ENCODE measurements around the gene FBXL17. TPM values are rescaled to one million over a fixed set of nuclear protein-coding genes. Genes with fewer than 3 reads are reported as not detected.

Gene FBXL17
- total RNA-seq, 2 donors from 2014 or later = 5.9 to 9.1 TPM

- peak overlapping the region; percentile 86 for H3K4me3 Mint-ChIP-seq
- H3K27me3 Mint-ChIP-seq = no peaks in the 10 kb centered on the region
- H3K4me1 Mint-ChIP-seq = peaks cover 10% of the 10 kb centered on the region
- H3K36me3 Mint-ChIP-seq (ENCODE audit: low read depth) = no peaks in the 10 kb centered on the region
- H3K9me3 Mint-ChIP-seq = no peaks in the 10 kb centered on the region
- ATAC-seq (replicated peaks) = no peak
- H3K27ac Mint-ChIP-seq = peak overlapping the region; percentile 46
Observed at GRCh38 chr5:108384741-108385140, 2.8 kb upstream of the FBXL17 start.

GRCh38 chr5:108382784-108383330, 959 bp upstream of the FBXL17 start:
- H3K27me3 Mint-ChIP-seq = no peaks in the 10 kb centered on the region
- H3K27ac Mint-ChIP-seq = peak overlapping the region; percentile 88
- H3K4me1 Mint-ChIP-seq = peaks cover 17% of the 10 kb centered on the region
- peak; percentile 1 for ATAC-seq (replicated peaks)
- no peaks in the 10 kb centered on the region for H3K36me3 Mint-ChIP-seq (ENCODE audit: low read depth)
- peak overlapping the region; percentile 86 for H3K4me3 Mint-ChIP-seq
- H3K9me3 Mint-ChIP-seq = no peaks in the 10 kb centered on the region

- no peaks in the 10 kb centered on the region for H3K36me3 Mint-ChIP-seq (ENCODE audit: low read depth)
- H3K27me3 Mint-ChIP-seq = no peaks in the 10 kb centered on the region
- H3K9me3 Mint-ChIP-seq = no peaks in the 10 kb centered on the region
- H3K4me1 Mint-ChIP-seq = peaks cover 17% of the 10 kb centered on the region
- peak overlapping the region; percentile 86 for H3K4me3 Mint-ChIP-seq
- H3K27ac Mint-ChIP-seq = no peak overlapping the region
- peak; percentile 69 for ATAC-seq (replicated peaks)
Observed at GRCh38 chr5:108381350-108381953, 446 bp downstream of the FBXL17 start.

- H3K4me1 Mint-ChIP-seq = peaks cover 17% of the 10 kb centered on the region
- no peaks in the 10 kb centered on the region for H3K27me3 Mint-ChIP-seq
- H3K36me3 Mint-ChIP-seq (ENCODE audit: low read depth) = no peaks in the 10 kb centered on the region
- ATAC-seq (replicated peaks) = peak; percentile 16
- peak overlapping the region; percentile 63 for H3K27ac Mint-ChIP-seq
- peak overlapping the region; percentile 73 for H3K4me3 Mint-ChIP-seq
- H3K9me3 Mint-ChIP-seq = no peaks in the 10 kb centered on the region
Observed at GRCh38 chr5:108380531-108381349, 1.2 kb downstream of the FBXL17 start.

GRCh38 chr5:108379722-108380530, 2.0 kb downstream of the FBXL17 start:
- no peak for ATAC-seq (replicated peaks)
- Mint-ChIP-seq H3K36me3 (ENCODE audit: low read depth) (no peaks in the 10 kb centered on the region), H3K4me1 (peaks cover 17% of the 10 kb centered on the region), H3K27ac (peak overlapping the region; percentile 63), H3K4me3 (peak overlapping the region; percentile 73), H3K27me3 (no peaks in the 10 kb centered on the region), H3K9me3 (peaks cover 4% of the 10 kb centered on the region)

- Mint-ChIP-seq H3K4me1 (peaks cover 9% of the 10 kb centered on the region), H3K36me3 (ENCODE audit: low read depth) (no peaks in the 10 kb centered on the region), H3K27ac (no peak overlapping the region), H3K4me3 (no peak overlapping the region), H3K9me3 (peaks cover 12% of the 10 kb centered on the region), H3K27me3 (no peaks in the 10 kb centered on the region)
- no peak for ATAC-seq (replicated peaks)
Observed at GRCh38 chr5:108375768-108376167, 6.1 kb downstream of the FBXL17 start.

- peaks cover 12% of the 10 kb centered on the region for H3K9me3 Mint-ChIP-seq
Observed at GRCh38 chr5:108373426-108373825, 8.5 kb downstream of the FBXL17 start.

GRCh38 chr5:108372369-108372768, 9.5 kb downstream of the FBXL17 start:
- Mint-ChIP-seq H3K4me1 (no peaks in the 10 kb centered on the region), H3K9me3 (peaks cover 12% of the 10 kb centered on the region), H3K36me3 (ENCODE audit: low read depth) (peaks cover 5% of the 10 kb centered on the region), H3K27ac (no peak overlapping the region), H3K4me3 (no peak overlapping the region), H3K27me3 (no peaks in the 10 kb centered on the region)
- ATAC-seq (replicated peaks) = no peak

More at GRCh38 chr5:108373426-108373825, 8.5 kb downstream of the FBXL17 start:
- no peaks in the 10 kb centered on the region for H3K4me1 Mint-ChIP-seq
- H3K27me3 Mint-ChIP-seq = no peaks in the 10 kb centered on the region
- no peak overlapping the region for H3K27ac Mint-ChIP-seq
- no peaks in the 10 kb centered on the region for H3K36me3 Mint-ChIP-seq (ENCODE audit: low read depth)
- H3K4me3 Mint-ChIP-seq = no peak overlapping the region
- ATAC-seq (replicated peaks) = no peak

- ATAC-seq (replicated peaks) = no peak
- Mint-ChIP-seq H3K36me3 (ENCODE audit: low read depth) (peaks cover 14% of the 10 kb centered on the region), H3K27me3 (no peaks in the 10 kb centered on the region), H3K27ac (no peak overlapping the region), H3K4me3 (no peak overlapping the region), H3K9me3 (peaks cover 12% of the 10 kb centered on the region), H3K4me1 (no peaks in the 10 kb centered on the region)
Observed at GRCh38 chr5:108371263-108371662, 10.6 kb downstream of the FBXL17 start.

- no peak for ATAC-seq (replicated peaks)
- H3K4me3 Mint-ChIP-seq = no peak overlapping the region
Observed at GRCh38 chr5:108369167-108369566, 12.7 kb downstream of the FBXL17 start.

GRCh38 chr5:108367679-108368334, 14.1 kb downstream of the FBXL17 start:
- H3K9me3 Mint-ChIP-seq = peaks cover 3% of the 10 kb centered on the region
- H3K4me1 Mint-ChIP-seq = no peaks in the 10 kb centered on the region
- H3K27ac Mint-ChIP-seq = no peak overlapping the region
- ATAC-seq (replicated peaks) = no peak
- H3K36me3 Mint-ChIP-seq (ENCODE audit: low read depth) = peaks cover 28% of the 10 kb centered on the region
- H3K4me3 Mint-ChIP-seq = no peak overlapping the region
- no peaks in the 10 kb centered on the region for H3K27me3 Mint-ChIP-seq

More at GRCh38 chr5:108369167-108369566, 12.7 kb downstream of the FBXL17 start:
- Mint-ChIP-seq H3K36me3 (ENCODE audit: low read depth) (peaks cover 26% of the 10 kb centered on the region), H3K27ac (no peak overlapping the region), H3K4me1 (no peaks in the 10 kb centered on the region), H3K9me3 (peaks cover 3% of the 10 kb centered on the region), H3K27me3 (no peaks in the 10 kb centered on the region)

GRCh38 chr5:108366500-108366899, 15.4 kb downstream of the FBXL17 start:
- H3K4me3 Mint-ChIP-seq = no peak overlapping the region
- no peak overlapping the region for H3K27ac Mint-ChIP-seq
- no peaks in the 10 kb centered on the region for H3K27me3 Mint-ChIP-seq
- H3K4me1 Mint-ChIP-seq = no peaks in the 10 kb centered on the region
- peaks cover 28% of the 10 kb centered on the region for H3K36me3 Mint-ChIP-seq (ENCODE audit: low read depth)
- no peak for ATAC-seq (replicated peaks)
- no peaks in the 10 kb centered on the region for H3K9me3 Mint-ChIP-seq

GRCh38 chr5:108361771-108362170, 20.1 kb downstream of the FBXL17 start:
- H3K9me3 Mint-ChIP-seq = no peaks in the 10 kb centered on the region
- no peak overlapping the region for H3K4me3 Mint-ChIP-seq
- no peak overlapping the region for H3K27ac Mint-ChIP-seq
- ATAC-seq (replicated peaks) = no peak
- H3K27me3 Mint-ChIP-seq = no peaks in the 10 kb centered on the region
- peaks cover 23% of the 10 kb centered on the region for H3K36me3 Mint-ChIP-seq (ENCODE audit: low read depth)
- H3K4me1 Mint-ChIP-seq = no peaks in the 10 kb centered on the region

GRCh38 chr5:108361239-108361638, 20.7 kb downstream of the FBXL17 start:
- ATAC-seq (replicated peaks) = no peak
- no peak overlapping the region for H3K4me3 Mint-ChIP-seq
- no peaks in the 10 kb centered on the region for H3K9me3 Mint-ChIP-seq
- H3K27me3 Mint-ChIP-seq = no peaks in the 10 kb centered on the region
- H3K27ac Mint-ChIP-seq = no peak overlapping the region
- H3K4me1 Mint-ChIP-seq = no peaks in the 10 kb centered on the region
- peaks cover 20% of the 10 kb centered on the region for H3K36me3 Mint-ChIP-seq (ENCODE audit: low read depth)

Measured in activated T-helper 17 cell treated with anti-CD3 and anti-CD28 coated beads, Interleukin-2, amount 50 U/mL, for 72 hours (primary cell).